GM10847 (cell line): ENCODE results near the gene SYT2.

Source experiments
- POLR2A ChIP-seq: IDR thresholded peaks from 2 replicates; pipeline ENCODE4 v1.6.1; 2011; ENCODE audit not compliant: insufficient read length; ENCODE audit errors: extremely low read depth

SYT2 gene

DNA sequence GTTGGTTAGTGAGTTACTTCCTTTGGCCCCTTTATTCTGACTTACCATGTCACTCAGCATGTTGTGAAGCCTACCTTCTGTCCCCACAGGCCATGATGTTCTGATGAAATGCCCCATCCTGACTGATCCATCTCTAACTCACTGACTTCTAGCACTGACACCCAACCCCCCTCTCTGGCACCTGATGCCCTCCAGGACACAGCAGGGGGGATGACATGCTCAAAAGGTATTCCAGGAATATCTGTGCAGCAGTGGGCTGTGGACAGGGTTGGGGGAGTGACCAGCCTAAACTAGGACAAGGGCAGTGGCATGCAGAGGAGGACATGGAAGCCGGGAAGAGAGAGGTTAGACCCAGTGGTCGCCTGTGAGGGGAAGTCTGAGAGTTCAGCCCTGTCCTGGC is 25.5 kb downstream of the SYT2 start:
- no peak for TF ChIP-seq POLR2A

GRCh38 chr1:202683029-202683428 is 27.2 kb downstream of the SYT2 start:
- no peak for TF ChIP-seq POLR2A

- TF ChIP-seq POLR2A, result no peak
Observed at GRCh38 chr1:202682477-202682876, 27.8 kb downstream of the SYT2 start.

DNA sequence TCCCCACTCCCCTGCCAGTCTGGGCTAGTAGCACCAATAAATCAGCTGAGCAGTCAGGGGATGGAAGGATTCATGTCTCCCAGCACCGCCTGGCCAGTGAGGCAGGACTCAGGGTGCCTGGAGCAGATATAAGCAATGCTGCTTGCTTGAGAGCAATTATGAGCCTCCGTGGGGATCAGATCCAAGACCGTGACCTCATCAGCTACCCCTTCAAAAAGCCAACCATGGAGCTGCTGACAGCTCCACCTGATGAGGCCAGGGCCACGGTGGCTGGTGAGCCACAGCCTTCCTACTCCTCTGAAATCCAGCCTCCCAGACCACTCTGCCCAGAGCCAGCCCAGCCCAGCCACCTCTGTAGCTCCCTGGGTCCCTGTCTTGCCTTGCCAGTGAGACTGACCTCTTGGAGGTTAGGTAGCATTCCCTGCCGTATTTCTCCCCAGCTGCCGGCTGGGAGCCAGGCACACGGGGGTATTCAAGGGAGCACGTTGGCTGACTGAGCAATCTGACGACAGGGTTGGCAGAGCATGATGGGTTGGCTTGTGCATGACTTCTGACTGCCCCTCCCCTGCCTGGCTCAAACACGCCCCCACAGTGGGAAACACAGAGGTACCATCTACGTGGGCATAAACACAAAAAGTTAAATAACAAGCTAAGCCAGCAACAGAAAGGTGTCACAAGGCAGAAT is 28.4 kb downstream of the SYT2 start:
- TF ChIP-seq POLR2A, result no peak

- TF ChIP-seq POLR2A, result no peak
Observed at GRCh38 chr1:202680586-202681352, 29.5 kb downstream of the SYT2 start.

- no peak for TF ChIP-seq POLR2A
Observed at GRCh38 chr1:202679406-202680177, 30.7 kb downstream of the SYT2 start.

- TF ChIP-seq POLR2A, result no peak
Observed at GRCh38 chr1:202677433-202677832, 32.8 kb downstream of the SYT2 start.

- TF ChIP-seq POLR2A, result no peak
Observed at GRCh38 chr1:202673531-202673930, 36.7 kb downstream of the SYT2 start.

DNA sequence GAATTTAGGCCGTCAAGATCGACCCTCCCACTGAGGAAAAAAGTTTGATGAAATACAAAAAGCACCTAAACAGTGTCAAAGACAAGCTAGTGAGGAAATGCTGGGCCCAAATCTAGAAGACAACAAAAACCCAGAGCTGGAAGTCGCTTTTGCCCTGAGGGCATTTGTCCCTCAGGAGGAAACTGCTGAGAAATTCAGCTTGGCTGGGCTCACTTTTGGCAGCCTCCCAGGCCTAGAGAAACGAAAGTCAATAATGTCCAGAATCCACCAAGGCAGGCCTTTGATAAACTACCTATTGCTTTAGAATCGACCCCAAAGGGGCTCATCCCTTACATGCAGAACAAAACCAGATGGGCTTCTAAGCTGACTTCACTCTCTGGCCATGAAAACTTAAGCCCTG is 38.9 kb downstream of the SYT2 start:
- TF ChIP-seq POLR2A, result no peak

GRCh38 chr1:202665417-202665816 is 44.8 kb downstream of the SYT2 start:
- TF ChIP-seq POLR2A, result no peak

DNA sequence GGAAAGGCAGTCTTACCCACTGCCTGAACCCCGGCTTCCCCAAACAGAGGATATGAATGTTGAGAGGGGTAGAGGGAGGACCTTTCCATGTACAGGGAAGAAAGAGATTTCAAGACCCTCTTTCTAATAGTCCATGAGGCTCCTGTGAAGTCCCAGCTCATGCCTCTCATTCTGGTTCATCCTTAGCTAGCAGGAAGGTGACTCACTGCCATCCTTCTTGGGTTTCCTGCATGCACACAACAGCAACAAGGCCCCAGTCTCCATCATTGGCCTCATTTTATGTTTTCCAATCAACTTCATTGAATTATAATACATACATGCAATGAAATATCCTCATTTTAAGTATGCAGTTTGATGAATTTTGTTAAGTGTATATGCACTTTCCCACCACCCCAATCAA is 46.2 kb downstream of the SYT2 start:
- TF ChIP-seq POLR2A, result no peak

DNA sequence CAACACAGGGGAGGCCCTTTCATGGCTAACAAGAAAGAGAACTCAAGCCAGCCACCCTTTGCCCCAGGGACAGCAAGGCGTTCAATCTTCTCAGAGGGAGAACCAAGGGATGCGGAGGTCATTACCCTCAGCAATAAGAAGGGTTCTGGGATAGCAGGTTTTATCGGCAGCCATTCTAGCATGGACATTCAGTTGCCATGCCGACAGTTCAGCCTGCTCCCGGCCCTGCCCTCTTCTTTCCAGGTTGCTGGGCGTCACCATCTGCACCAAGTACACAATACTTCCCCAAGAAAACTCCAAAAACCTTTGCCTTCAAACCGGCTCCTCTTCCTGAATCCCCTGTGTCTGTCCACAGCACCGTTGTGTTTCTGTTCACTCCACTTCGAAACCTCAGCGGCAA is 47.1 kb downstream of the SYT2 start:
- no peak for TF ChIP-seq POLR2A

- no peak for TF ChIP-seq POLR2A
Observed at GRCh38 chr1:202662081-202662480, 48.2 kb downstream of the SYT2 start.

- no peak for TF ChIP-seq POLR2A
Observed at GRCh38 chr1:202661136-202661845, 49.0 kb downstream of the SYT2 start.

GRCh38 chr1:202659974-202660373 is 50.3 kb downstream of the SYT2 start:
- TF ChIP-seq POLR2A, result no peak
